ENCODE results near the gene RNF26. TPM values are rescaled to one million over a fixed set of nuclear protein-coding genes. Genes with fewer than 3 reads are reported as not detected.
A peak's percentile ranks its signal among the peaks of the same experiment; 100 is the strongest.

The RNF26 gene
- total RNA-seq, 1 experiment from 2014 or later: 92.7 TPM

- peaks cover 37% of the 10 kb centered on the region for H3K4me1 Mint-ChIP-seq (ENCODE audit: low read depth, unreplicated experiment)
- H3K4me3 Mint-ChIP-seq (ENCODE audit: unreplicated experiment): no peak overlapping the region
- H3K4me1 ChIP-seq: peaks cover 44% of the 10 kb centered on the region
- no peaks in the 10 kb centered on the region for H3K9me3 ChIP-seq
- no peaks in the 10 kb centered on the region for H3K27me3 ChIP-seq (replicated peaks; ENCODE audit: control insufficient read depth, insufficient read depth, low read length)
- no peaks in the 10 kb centered on the region for H3K36me3 ChIP-seq (ENCODE audit: control insufficient read depth, insufficient read depth, low read length)
- H3K4me3 ChIP-seq (ENCODE audit: low read depth, low read length): no peak overlapping the region
- H3K27me3 Mint-ChIP-seq (ENCODE audit: insufficient read depth, unreplicated experiment): no peaks in the 10 kb centered on the region
- no peak for TF ChIP-seq CTCF (IDR thresholded peaks at IDR 0.05; ENCODE audit: insufficient read depth in 1 of 2, low read depth in 1 of 2, low read length in 1 of 2, severe bottlenecking in 1 of 2, unreplicated experiment in 1 of 2)
- POLR2A ChIA-PET: no interaction called here
- no peaks in the 10 kb centered on the region for H3K9me3 Mint-ChIP-seq (ENCODE audit: unreplicated experiment)
- peak in 1 of 2 experiments; percentile 2 for DNase-seq
- CTCF ChIA-PET: interaction anchor here (0.7 to 11.8 kb wide), 4 partner anchors 9 to 41 kb away, joined by 4 to 220 read pairs (median 4); partner anchors contain the start of gene C1QTNF5
- no TSS peak for BruUV-seq (replicated peaks)
- H3K27ac Mint-ChIP-seq (ENCODE audit: unreplicated experiment): no peak overlapping the region
- intact Hi-C loops (cut with micrococcal nuclease; ENCODE audit: unreplicated experiment): no loop called here
- H3K36me3 Mint-ChIP-seq (ENCODE audit: insufficient read depth, unreplicated experiment): no peaks in the 10 kb centered on the region
These were observed 37.5 kb downstream of the RNF26 start for GRCh38 chr11:119371778-119372182.

- Mint-ChIP-seq H3K36me3 (ENCODE audit: insufficient read depth, unreplicated experiment) (no peaks in the 10 kb centered on the region), H3K4me1 (ENCODE audit: low read depth, unreplicated experiment) (peaks cover 32% of the 10 kb centered on the region), H3K9me3 (ENCODE audit: unreplicated experiment) (no peaks in the 10 kb centered on the region), H3K27ac (ENCODE audit: unreplicated experiment) (no peak overlapping the region), H3K4me3 (ENCODE audit: unreplicated experiment) (no peak overlapping the region), H3K27me3 (ENCODE audit: insufficient read depth, unreplicated experiment) (no peaks in the 10 kb centered on the region)
- no peak for TF ChIP-seq CTCF (IDR thresholded peaks at IDR 0.05; ENCODE audit: insufficient read depth in 1 of 2, low read depth in 1 of 2, low read length in 1 of 2, severe bottlenecking in 1 of 2, unreplicated experiment in 1 of 2)
- Histone ChIP-seq H3K4me3 (ENCODE audit: low read depth, low read length) (no peak overlapping the region), H3K27me3 (replicated peaks; ENCODE audit: control insufficient read depth, insufficient read depth, low read length) (no peaks in the 10 kb centered on the region), H3K36me3 (ENCODE audit: control insufficient read depth, insufficient read depth, low read length) (no peaks in the 10 kb centered on the region), H3K4me1 (peaks cover 38% of the 10 kb centered on the region), H3K9me3 (no peaks in the 10 kb centered on the region)
- DNase-seq: peak in 1 of 2 experiments; percentile 4
- ChIA-PET POLR2A (no interaction called here), CTCF (interaction anchor here (3.3 to 11.8 kb wide), 3 partner anchors 10 to 50 kb away, joined by 30 to 220 read pairs (median 37); partner anchors contain the start of gene C1QTNF5)
- intact Hi-C loops (cut with micrococcal nuclease; ENCODE audit: unreplicated experiment): no loop called here
- no TSS peak for BruUV-seq (replicated peaks)
These were observed 38.1 kb downstream of the RNF26 start for GRCh38 chr11:119372260-119373058.

GRCh38 chr11:119373059-119373920 is 39.0 kb downstream of the RNF26 start:
- no peaks in the 10 kb centered on the region for H3K9me3 Mint-ChIP-seq (ENCODE audit: unreplicated experiment)
- peaks cover 32% of the 10 kb centered on the region for H3K4me1 ChIP-seq

More at GRCh38 chr11:119373059-119373920, 39.0 kb downstream of the RNF26 start:
- no peak for TF ChIP-seq CTCF (IDR thresholded peaks at IDR 0.05; ENCODE audit: insufficient read depth in 1 of 2, low read depth in 1 of 2, low read length in 1 of 2, severe bottlenecking in 1 of 2, unreplicated experiment in 1 of 2)
- peak in 1 of 2 experiments; percentile 24 for DNase-seq
- Histone ChIP-seq H3K27me3 (replicated peaks; ENCODE audit: control insufficient read depth, insufficient read depth, low read length) (no peaks in the 10 kb centered on the region), H3K36me3 (ENCODE audit: control insufficient read depth, insufficient read depth, low read length) (no peaks in the 10 kb centered on the region), H3K9me3 (no peaks in the 10 kb centered on the region), H3K4me3 (ENCODE audit: low read depth, low read length) (no peak overlapping the region)
- Mint-ChIP-seq H3K4me3 (ENCODE audit: unreplicated experiment) (no peak overlapping the region), H3K27me3 (ENCODE audit: insufficient read depth, unreplicated experiment) (no peaks in the 10 kb centered on the region), H3K4me1 (ENCODE audit: low read depth, unreplicated experiment) (peaks cover 26% of the 10 kb centered on the region), H3K27ac (ENCODE audit: unreplicated experiment) (no peak overlapping the region), H3K36me3 (ENCODE audit: insufficient read depth, unreplicated experiment) (no peaks in the 10 kb centered on the region)
- intact Hi-C loops (cut with micrococcal nuclease; ENCODE audit: unreplicated experiment): no loop called here
- POLR2A ChIA-PET: no interaction called here
- CTCF ChIA-PET: interaction anchor here (0.5 to 11.8 kb wide), 16 partner anchors 9 to 271 kb away, joined by 3 to 220 read pairs (median 4); partner anchors contain the start of genes C1QTNF5, CBL and RNF26
- no TSS peak for BruUV-seq (replicated peaks)

Measured in Caco-2 (cell line).